HepG2 (cell line): ENCODE results near the gene STPG2.

Experiments used
- BHLHE40 ChIP-seq: IDR thresholded peaks from 2 replicates; pipeline ENCODE4 v1.6.1; 2011; ENCODE audit warnings: low read length, improper control_type of control experiment
- CHD2 ChIP-seq: IDR thresholded peaks from 2 replicates; pipeline ENCODE4 v1.6.1; 2011; ENCODE audit warnings: low read depth, low read length, improper control_type of control experiment
- CTCF ChIP-seq: sonication (generic); formaldehyde crosslinking; IDR thresholded peaks from 2 replicates; pipeline ENCODE4 v1.5.0; 2020; ENCODE audit warnings: mild to moderate bottlenecking, missing genetic modification reagents, moderate library complexity
- ETV5 ChIP-seq: IDR thresholded peaks from 2 replicates; pipeline ENCODE4 v1.6.1; 2018; ENCODE audit warnings: missing biosample characterization, missing genetic modification reagents, inconsistent platforms, borderline replicate concordance
- FOSL2 ChIP-seq: sonication (generic); formaldehyde crosslinking; IDR thresholded peaks from 2 replicates; pipeline ENCODE4 v1.4.0; 2020; ENCODE audit warnings: missing genetic modification reagents
- HDAC6 ChIP-seq: fragments of 200-600 bp; sonication (generic); IDR thresholded peaks from 2 replicates; pipeline ENCODE4 v1.7.0; 2017; ENCODE audit warnings: mild to moderate bottlenecking, antibody characterized with exemption, low read length, low read depth
- NCOA1 ChIP-seq: sonication (generic); formaldehyde crosslinking; IDR thresholded peaks from 2 replicates; pipeline ENCODE4 v1.9.0; 2021; ENCODE audit warnings: missing genetic modification reagents
- RBM22 ChIP-seq: fragments of 200-400 bp; formaldehyde crosslinking; optimal IDR thresholded peaks from 2 replicates; pipeline ENCODE3; 2017; ENCODE audit warnings: mild to moderate bottlenecking, low read length, moderate library complexity
- SP1 ChIP-seq, 2 experiments: fragments of 450-650 bp in 1 of 2; sonication (generic) in 1 of 2; formaldehyde crosslinking in 1 of 2; IDR thresholded peaks; 2 replicates each; pipeline versions ENCODE4 v1.4.0 to v1.6.1; 2016 to 2020; ENCODE audit warnings: missing genetic modification reagents in 1 of 2
- ZNF431 ChIP-seq: sonication (generic); formaldehyde crosslinking; IDR thresholded peaks from 2 replicates; pipeline ENCODE4 v1.9.0; 2022; ENCODE audit warnings: missing genetic modification reagents, low read depth, mild to moderate bottlenecking, borderline replicate concordance
- ZNF577 ChIP-seq: sonication (generic); formaldehyde crosslinking; IDR thresholded peaks from 2 replicates; pipeline ENCODE4 v1.4.0; 2020; ENCODE audit warnings: mild to moderate bottlenecking, low read depth, missing genetic modification reagents, borderline replicate concordance

GRCh38 chr4:97577004-97577403, 566.3 kb downstream of the STPG2 start:
- TF ChIP-seq CTCF (CRISPR knock-in tag) (no peak), HDAC6 (no peak), ZNF577 (CRISPR knock-in tag) (no peak), RBM22 (no peak), ETV5 (no peak), BHLHE40 (no peak), NCOA1 (CRISPR knock-in tag) (no peak), ZNF431 (CRISPR knock-in tag) (no peak), SP1 (IDR thresholded peaks at IDR 0.05) (no peak), SP1 (CRISPR knock-in tag; IDR thresholded peaks at IDR 0.05) (no peak), FOSL2 (CRISPR knock-in tag) (no peak), CHD2 (no peak)
